Erythroblast (primary cell): Measurements from ENCODE around the gene PRKAR1B.

Experiments
- GATA1 ChIP-seq: IDR thresholded peaks from 2 replicates; pipeline ENCODE4 v1.6.1; 2011; ENCODE audit warnings: low read depth, mild to moderate bottlenecking, control low read depth, low read length, moderate library complexity
- POLR2A ChIP-seq: IDR thresholded peaks from 2 replicates; pipeline ENCODE4 v1.6.1; 2011; ENCODE audit warnings: mild to moderate bottlenecking, low read length

DNA sequence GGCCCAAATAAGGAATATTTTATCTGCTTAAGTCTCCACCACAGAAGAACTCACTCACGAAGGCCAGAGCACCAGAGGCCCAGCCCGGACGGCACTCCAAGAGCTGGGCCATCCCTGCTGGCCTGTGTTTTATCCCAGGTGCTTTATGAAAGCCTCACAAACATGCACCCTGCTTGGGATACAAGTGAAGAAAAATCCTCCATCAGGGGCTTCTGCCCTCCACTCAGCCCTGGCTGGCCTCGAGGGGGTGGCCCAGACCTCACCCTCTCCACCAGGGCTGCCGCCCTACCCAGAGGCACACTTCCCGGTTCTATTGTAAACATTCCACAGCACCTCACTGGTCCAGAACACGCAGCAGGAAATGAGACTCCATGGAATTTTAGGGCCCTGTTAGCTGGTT is 20.4 kb downstream of the PRKAR1B start:
- TF ChIP-seq POLR2A: no peak
- no peak for TF ChIP-seq GATA1
